ENCODE measurements around the gene GABBR2. TPM values are rescaled to one million over a fixed set of nuclear protein-coding genes. Genes with fewer than 3 reads are reported as not detected.
A peak's percentile ranks its signal among the peaks of the same experiment; 100 is the strongest.

The GABBR2 gene
- total and polyA plus RNA-seq, 9 of the 15 experiments (the other 6 are each of a cell fraction or from before 2014, with no cell fraction given): 0.15 to 1.9 (median 0.32) TPM

DNA sequence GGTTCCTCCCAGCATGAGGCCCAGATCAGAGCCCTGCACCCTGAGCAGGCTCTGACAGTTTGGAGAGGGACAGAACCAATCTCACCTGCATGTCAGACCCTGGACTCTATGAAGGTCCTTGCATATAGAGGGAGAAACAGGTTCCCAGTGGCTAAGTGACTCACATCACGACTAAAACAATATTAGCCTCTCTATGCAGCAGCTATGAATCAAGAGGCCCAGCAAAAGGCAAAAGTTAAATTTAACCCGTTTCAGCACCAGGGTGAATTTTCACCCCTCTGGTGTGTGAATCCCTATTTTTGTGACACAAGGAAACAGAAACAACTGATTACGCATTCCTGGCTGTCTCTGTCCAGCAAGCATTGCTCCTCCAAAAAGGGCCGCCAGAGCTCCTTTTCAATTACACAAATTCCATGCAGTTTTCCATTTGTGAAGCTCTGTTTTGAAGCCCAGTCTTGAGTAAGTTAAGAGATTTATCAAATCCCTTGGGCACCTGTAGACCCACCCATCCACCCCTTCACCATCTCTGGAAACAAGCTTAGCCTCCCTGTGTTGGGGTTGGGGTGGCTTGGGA is 136.6 kb downstream of the GABBR2 start:
- in situ Hi-C loops (cut with MboI) (no loop called here), intact Hi-C loops (cut with micrococcal nuclease) (loop anchor here (10.0 kb wide), 1 partner anchor 257 kb away; no protein-coding TSS in a partner anchor)
- ATAC-seq (no peak), DNase-seq (ENCODE audit: extremely low read depth in 1 of 4, low spot score in 3 of 4) (no peak), FAIRE-seq (no peak)
- CTCF ChIA-PET (ENCODE audit: low intra/inter-chr PET ratio): no interaction called here
- H2AFZ ChIP-seq (ENCODE audit: low read depth, low read length): no peak overlapping the region
- no peak overlapping the region for H3K9ac ChIP-seq (ENCODE audit: insufficient read depth in 1 of 2, low read depth in 2 of 2, low read length in 2 of 2)
- H3K79me2 ChIP-seq (ENCODE audit: control insufficient read depth, insufficient read depth, low read length): no peaks in the 10 kb centered on the region
- H3K27ac ChIP-seq (ENCODE audit: extremely low read depth, low read depth, low read length): no peak overlapping the region
- H3K4me3 ChIP-seq: no peak overlapping the region
- H3K27me3 ChIP-seq (ENCODE audit: control insufficient read depth in 2 of 2, insufficient read depth in 2 of 2, low read length in 2 of 2): no peaks in the 10 kb centered on the region; a peak in 1 of 5 replicates
- no peaks in the 10 kb centered on the region for H3K36me3 ChIP-seq (ENCODE audit: control insufficient read depth, insufficient read depth, low read length)
- H3K4me1 ChIP-seq (replicated peaks in 1 of 2; ENCODE audit: control insufficient read depth in 2 of 2, insufficient read depth in 2 of 2, low read length in 2 of 2): peaks cover 14 to 21% of the 10 kb centered on the region in 2 experiments
- no peak overlapping the region for H3K4me2 ChIP-seq (ENCODE audit: insufficient read depth, low read length)
- TF ChIP-seq TBP (optimal IDR thresholded peaks at IDR 0.05; ENCODE audit: low read depth, low read length): no peak
- TF ChIP-seq, protein P1, sequence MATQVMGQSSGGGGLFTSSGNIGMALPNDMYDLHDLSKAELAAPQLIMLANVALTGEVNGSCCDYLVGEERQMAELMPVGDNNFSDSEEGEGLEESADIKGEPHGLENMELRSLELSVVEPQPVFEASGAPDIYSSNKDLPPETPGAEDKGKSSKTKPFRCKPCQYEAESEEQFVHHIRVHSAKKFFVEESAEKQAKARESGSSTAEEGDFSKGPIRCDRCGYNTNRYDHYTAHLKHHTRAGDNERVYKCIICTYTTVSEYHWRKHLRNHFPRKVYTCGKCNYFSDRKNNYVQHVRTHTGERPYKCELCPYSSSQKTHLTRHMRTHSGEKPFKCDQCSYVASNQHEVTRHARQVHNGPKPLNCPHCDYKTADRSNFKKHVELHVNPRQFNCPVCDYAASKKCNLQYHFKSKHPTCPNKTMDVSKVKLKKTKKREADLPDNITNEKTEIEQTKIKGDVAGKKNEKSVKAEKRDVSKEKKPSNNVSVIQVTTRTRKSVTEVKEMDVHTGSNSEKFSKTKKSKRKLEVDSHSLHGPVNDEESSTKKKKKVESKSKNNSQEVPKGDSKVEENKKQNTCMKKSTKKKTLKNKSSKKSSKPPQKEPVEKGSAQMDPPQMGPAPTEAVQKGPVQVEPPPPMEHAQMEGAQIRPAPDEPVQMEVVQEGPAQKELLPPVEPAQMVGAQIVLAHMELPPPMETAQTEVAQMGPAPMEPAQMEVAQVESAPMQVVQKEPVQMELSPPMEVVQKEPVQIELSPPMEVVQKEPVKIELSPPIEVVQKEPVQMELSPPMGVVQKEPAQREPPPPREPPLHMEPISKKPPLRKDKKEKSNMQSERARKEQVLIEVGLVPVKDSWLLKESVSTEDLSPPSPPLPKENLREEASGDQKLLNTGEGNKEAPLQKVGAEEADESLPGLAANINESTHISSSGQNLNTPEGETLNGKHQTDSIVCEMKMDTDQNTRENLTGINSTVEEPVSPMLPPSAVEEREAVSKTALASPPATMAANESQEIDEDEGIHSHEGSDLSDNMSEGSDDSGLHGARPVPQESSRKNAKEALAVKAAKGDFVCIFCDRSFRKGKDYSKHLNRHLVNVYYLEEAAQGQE (IDR thresholded peaks at IDR 0.05; ENCODE audit: borderline replicate concordance): peak; percentile 50; the same call in 1 of the 2 replicates
- TF ChIP-seq, protein P1 (CRISPR knock-in tag; IDR thresholded peaks at IDR 0.05; ENCODE audit: low read depth): no peak
- H3K9me1 ChIP-seq (ENCODE audit: control insufficient read depth, insufficient read depth, low read length): peaks cover 3% of the 10 kb centered on the region
- POLR2A ChIA-PET: interaction anchor here (0.6 to 1.6 kb wide), 4 partner anchors 12 to 262 kb away, joined by 3 to 5 read pairs (median 4); no protein-coding TSS in a partner anchor
- 0 out of 2 replicates have a peak, but pooled peaks cover 3% of the 10 kb centered on the region for H4K20me1 ChIP-seq (replicated peaks; ENCODE audit: control insufficient read depth, insufficient read depth, low read length)
- WGBS (ENCODE audit: insufficient coverage, low coverage, missing lambda C conversion rate): 68% methylated on average over 4 of the region's 4 CpGs
- no peaks in the 10 kb centered on the region; the same call in 1 of the 2 replicates for H3K9me3 ChIP-seq (replicated peaks; ENCODE audit: control insufficient read depth, insufficient read depth, low read depth, low read length)
- no TSS peak for BruUV-seq (replicated peaks)

All from K562 (cell line).